Activated B cell treated with CpG ODN at 0.5 μM for 24 hours (primary cell): ENCODE measurements around the gene ADAP2. TPM values are rescaled to one million over a fixed set of nuclear protein-coding genes. Genes with fewer than 3 reads are reported as not detected.

Source experiments
- ATAC-seq: fragments of 200-7000 bp; cut with Tn5 transposase; one replicate; pipeline ENCODE4 v1.10.0; 2021; ENCODE audit warnings: low read depth, mild to moderate bottlenecking, moderate library complexity
- CTCF ChIA-PET: fragments of 350-600 bp; sonication (Branson Sonifier 250); formaldehyde crosslinking; loops from one replicate; lab custom pipeline; 2021; ENCODE audit warnings: antibody characterized with exemption; lab: Charles Lee
- POLR2A ChIA-PET: fragments of 350-600 bp; sonication (Branson Sonifier 250); formaldehyde crosslinking; loops from one replicate; lab custom pipeline; 2021; ENCODE audit warnings: antibody characterized with exemption; lab: Charles Lee
- DNase-seq: peaks from one replicate; pipeline ENCODE4 v3.0.0; 2022
- H3K27ac Mint-ChIP-seq: one replicate; pipeline ENCODE4 v1.8.0; 2020; ENCODE audit warnings: mixed read lengths
- H3K27me3 Mint-ChIP-seq: one replicate; pipeline ENCODE4 v1.8.0; 2021; ENCODE audit warnings: mixed read lengths
- H3K36me3 Mint-ChIP-seq: one replicate; pipeline ENCODE4 v1.8.0; 2021; ENCODE audit warnings: low read depth, mixed read lengths
- H3K4me1 Mint-ChIP-seq: one replicate; pipeline ENCODE4 v1.8.0; 2021; ENCODE audit warnings: mixed read lengths
- H3K4me3 Mint-ChIP-seq: one replicate; pipeline ENCODE4 v1.8.0; 2020; ENCODE audit warnings: mild to moderate bottlenecking, mixed read lengths
- H3K9me3 Mint-ChIP-seq: one replicate; pipeline ENCODE4 v1.8.0; 2020; ENCODE audit warnings: mixed read lengths
- CTCF ChIP-seq: fragments of 200-600 bp; IDR thresholded peaks from one replicate; pipeline ENCODE4 v1.8.0; 2022; ENCODE audit warnings: antibody characterized with exemption, mild to moderate bottlenecking
- intact Hi-C: fragments of 100-400 bp; cut with micrococcal nuclease; formaldehyde crosslinking; loops from one replicate; pipeline ENCODE4 v1.15.1; 2024
- total RNA-seq: library from RNA; stranded (reverse); gene quantifications from 2 replicates; pipeline ENCODE4 v1.2.3, GENCODE V29; 2022

The ADAP2 gene
- total RNA-seq, 1 donor from 2014 or later = 16.9 TPM

DNA sequence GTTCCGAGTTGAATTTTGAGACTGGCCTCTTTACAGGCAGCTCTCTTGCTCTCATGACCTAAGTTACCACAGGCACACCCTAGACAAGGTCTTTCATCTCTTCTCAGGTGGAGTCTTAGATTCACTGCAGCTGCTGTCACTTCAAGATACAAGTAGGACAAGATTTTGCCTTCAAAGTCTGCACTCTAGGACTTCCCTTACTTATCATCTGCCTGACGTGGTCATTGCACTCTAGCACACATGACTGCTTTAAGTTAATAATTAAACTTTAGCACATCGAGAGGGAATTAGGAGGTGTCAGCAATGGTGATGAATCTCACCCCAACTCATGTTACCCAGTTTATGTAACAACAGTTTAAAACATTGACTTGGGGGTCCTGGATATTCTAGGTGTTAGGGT, 74.7 kb downstream of the ADAP2 start:
- TF ChIP-seq CTCF = no peak
- Mint-ChIP-seq H3K4me1 (no peaks in the 10 kb centered on the region), H3K9me3 (no peaks in the 10 kb centered on the region), H3K36me3 (peaks cover 45% of the 10 kb centered on the region), H3K27ac (no peak overlapping the region), H3K4me3 (no peak overlapping the region), H3K27me3 (no peaks in the 10 kb centered on the region)
- no peak for ATAC-seq
- ChIA-PET POLR2A (interaction anchor here (0.7 kb wide), 1 partner anchor 97 kb away, joined by 8 read pairs; no protein-coding TSS in a partner anchor), CTCF (no interaction called here)
- no peak for DNase-seq
- intact Hi-C loops = no loop called here

DNA sequence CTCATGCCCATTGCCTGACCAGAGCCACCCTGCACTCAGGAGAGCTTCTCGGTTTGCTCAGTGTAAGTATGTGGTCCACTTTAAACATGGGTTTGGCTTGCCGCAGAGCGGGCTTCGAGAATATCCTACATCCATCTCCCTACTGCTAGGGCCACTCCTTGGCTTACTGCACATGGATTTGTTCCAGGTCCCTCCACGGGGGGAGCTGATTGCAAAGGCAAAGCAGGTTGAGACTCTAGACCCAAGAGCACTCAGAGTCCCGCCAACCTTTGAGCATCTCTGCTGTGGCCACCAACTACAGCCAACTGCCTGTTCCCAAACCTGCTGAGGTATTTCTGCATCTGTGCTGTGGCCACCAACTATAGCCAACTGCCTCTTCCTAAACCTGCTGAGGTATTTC, 75.5 kb downstream of the ADAP2 start:
- Mint-ChIP-seq H3K9me3 (no peaks in the 10 kb centered on the region), H3K4me3 (no peak overlapping the region), H3K36me3 (peaks cover 50% of the 10 kb centered on the region), H3K27ac (no peak overlapping the region), H3K4me1 (no peaks in the 10 kb centered on the region), H3K27me3 (no peaks in the 10 kb centered on the region)
- DNase-seq = no peak
- POLR2A ChIA-PET = no interaction called here
- intact Hi-C loops = no loop called here
- TF ChIP-seq CTCF = no peak
- CTCF ChIA-PET = no interaction called here
- no peak for ATAC-seq

DNA sequence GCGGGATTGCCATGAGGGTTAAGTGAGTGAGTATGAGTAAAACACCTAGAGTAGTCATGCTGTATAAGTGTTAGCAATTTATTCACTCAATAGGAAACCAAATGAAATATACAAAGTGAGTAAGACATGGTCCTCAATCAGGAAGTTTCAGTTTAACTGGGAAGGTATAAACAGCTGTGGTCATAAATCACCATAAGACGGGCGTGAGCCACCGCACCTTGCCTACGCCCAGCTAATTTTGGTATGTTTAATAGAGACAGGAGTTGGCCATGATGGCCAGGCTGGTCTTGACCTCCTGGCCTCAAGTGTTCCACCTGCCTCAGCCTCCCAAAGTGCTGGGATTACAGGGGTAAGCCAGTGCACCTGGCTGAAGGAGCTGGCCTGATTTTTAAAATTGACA, 76.1 kb downstream of the ADAP2 start:
- ChIA-PET POLR2A (interaction anchor here (0.6 kb wide), 1 partner anchor 22 kb away, joined by 3 read pairs; no protein-coding TSS in a partner anchor), CTCF (no interaction called here)
- Mint-ChIP-seq H3K4me3 (no peak overlapping the region), H3K9me3 (no peaks in the 10 kb centered on the region), H3K27me3 (no peaks in the 10 kb centered on the region), H3K36me3 (peaks cover 49% of the 10 kb centered on the region), H3K4me1 (no peaks in the 10 kb centered on the region), H3K27ac (no peak overlapping the region)
- intact Hi-C loops = no loop called here
- ATAC-seq = no peak
- no peak for DNase-seq
- no peak for TF ChIP-seq CTCF

DNA sequence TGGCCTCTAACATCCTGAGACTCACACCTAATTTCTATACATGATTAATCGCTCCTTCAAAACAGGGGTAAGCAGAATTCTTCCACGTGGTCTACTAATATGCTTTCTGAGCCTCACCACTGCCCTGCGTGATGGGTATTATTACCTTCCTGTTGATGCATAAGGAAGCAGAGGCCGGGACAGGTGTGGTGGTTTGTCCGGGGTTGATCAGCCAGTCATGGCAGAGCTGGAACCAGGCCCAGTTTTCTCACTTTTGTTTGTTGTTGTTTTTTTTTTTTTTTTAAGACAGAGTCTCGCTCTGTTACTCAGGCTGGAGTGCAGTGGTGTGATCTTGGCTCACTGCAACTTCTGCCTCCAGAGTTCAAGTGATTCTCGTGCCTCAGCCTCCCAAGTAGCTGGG, 80.3 kb downstream of the ADAP2 start:
- ATAC-seq (no peak), DNase-seq (no peak)
- H3K9me3 Mint-ChIP-seq = no peaks in the 10 kb centered on the region
- intact Hi-C loops = no loop called here
- POLR2A ChIA-PET = interaction anchor here (0.7 kb wide), 1 partner anchor 935 kb away, joined by 7 read pairs; no protein-coding TSS in a partner anchor
- no peak overlapping the region for H3K27ac Mint-ChIP-seq
- H3K27me3 Mint-ChIP-seq = no peaks in the 10 kb centered on the region
- peaks cover 47% of the 10 kb centered on the region for H3K36me3 Mint-ChIP-seq
- H3K4me1 Mint-ChIP-seq = peaks cover 5% of the 10 kb centered on the region
- CTCF ChIA-PET = no interaction called here
- no peak overlapping the region for H3K4me3 Mint-ChIP-seq
- no peak for TF ChIP-seq CTCF

DNA sequence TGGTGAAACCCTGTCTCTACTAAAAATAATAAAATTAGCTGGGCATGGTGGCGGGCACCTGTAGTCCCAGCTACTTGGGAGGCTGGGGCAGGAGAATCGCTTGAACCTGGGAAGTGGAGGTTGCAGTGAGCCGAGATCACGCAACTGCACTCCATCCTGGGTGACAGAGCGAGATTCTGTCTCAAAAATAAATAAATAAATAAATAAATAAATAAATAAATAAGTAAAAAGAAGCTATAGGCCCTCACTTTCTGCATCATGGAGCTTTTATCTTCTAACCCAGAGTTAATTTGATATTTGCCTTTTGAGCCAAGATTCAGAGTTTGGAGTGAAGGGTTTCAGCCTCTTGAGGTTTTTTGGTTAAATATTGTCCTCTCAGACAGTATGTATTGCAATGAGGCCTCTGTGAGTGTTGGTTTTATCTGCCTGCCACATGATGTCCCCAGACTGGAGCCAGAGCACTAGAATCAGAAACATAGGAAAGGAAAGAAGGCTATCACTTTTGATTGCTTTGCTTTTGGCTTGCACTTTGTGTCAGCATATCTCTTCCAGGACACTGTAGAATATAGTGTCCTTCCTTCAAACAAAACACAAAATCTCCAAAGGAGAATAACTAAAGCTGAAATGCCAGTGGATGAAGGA, 81.6 kb downstream of the ADAP2 start:
- peaks cover 36% of the 10 kb centered on the region for H3K36me3 Mint-ChIP-seq
- no peak for DNase-seq
- CTCF ChIA-PET = no interaction called here

More for the DNA sequence above, 81.6 kb downstream of the ADAP2 start:
- intact Hi-C loops = no loop called here
- H3K27me3 Mint-ChIP-seq = no peaks in the 10 kb centered on the region
- TF ChIP-seq CTCF = no peak
- H3K27ac Mint-ChIP-seq = no peak overlapping the region
- POLR2A ChIA-PET = no interaction called here
- no peaks in the 10 kb centered on the region for H3K9me3 Mint-ChIP-seq
- peaks cover 14% of the 10 kb centered on the region for H3K4me1 Mint-ChIP-seq
- no peak for ATAC-seq
- H3K4me3 Mint-ChIP-seq = no peak overlapping the region
